H1 (cell line): ENCODE data around the gene CDC14B. TPM values are rescaled to one million over a fixed set of nuclear protein-coding genes. Genes with fewer than 3 reads are reported as not detected.

Experiments used
- CTCF ChIA-PET: fragments of 300-600 bp; sonication (Branson Sonifier 250); formaldehyde crosslinking; loops from one replicate; lab custom pipeline; 2021; ENCODE audit not compliant: partially characterized antibody; lab: Charles Lee
- POLR2A ChIA-PET: fragments of 300-600 bp; sonication (Branson Sonifier 250); formaldehyde crosslinking; loops from one replicate; lab custom pipeline; 2021; ENCODE audit warnings: inconsistent platforms; ENCODE audit not compliant: partially characterized antibody; lab: Charles Lee
- DNase-seq, 2 experiments: peaks; one replicate each; pipeline versions ENCODE4 v3.0.0 to v3.0.0-alpha.2; 2010 to 2022; ENCODE audit warnings: low spot score in 2 of 2, low read depth in 1 of 2, mixed read lengths in 1 of 2
- FAIRE-seq: peaks from 2 replicates; lab custom pipeline; 2011; peaks lifted over from hg19 to GRCh38; lab: Jason Lieb, UNC
- H2AFZ ChIP-seq: 2 replicates; pipeline ENCODE4 v1.8.1; 2012; ENCODE audit warnings: low read length, inconsistent platforms
- H2AK5ac ChIP-seq: 2 replicates; pipeline ENCODE4 v1.6.1; 2013; ENCODE audit warnings: low read depth, low read length
- H2BK120ac ChIP-seq: replicated peaks from 2 replicates; pipeline ENCODE3; 2013; ENCODE audit warnings: low read depth, low read length, inconsistent platforms
- H2BK12ac ChIP-seq: 2 replicates; pipeline ENCODE4 v1.6.1; 2013; ENCODE audit warnings: low read depth, low read length
- H2BK15ac ChIP-seq: 2 replicates; pipeline ENCODE4 v1.6.1; 2013; ENCODE audit warnings: low read length
- H2BK20ac ChIP-seq: 2 replicates; pipeline ENCODE4 v1.6.1; 2013; ENCODE audit warnings: low read length
- H2BK5ac ChIP-seq: 2 replicates; pipeline ENCODE4 v1.6.1; 2013; ENCODE audit warnings: low read depth, low read length
- H3K14ac ChIP-seq: 2 replicates; pipeline ENCODE4 v1.6.1; 2013; ENCODE audit warnings: inconsistent platforms; ENCODE audit not compliant: insufficient read length
- H3K18ac ChIP-seq: 2 replicates; pipeline ENCODE4 v1.6.1; 2013; ENCODE audit warnings: low read length; ENCODE audit errors: extremely low read depth
- H3K23ac ChIP-seq: 2 replicates; pipeline ENCODE4 v1.6.1; 2013; ENCODE audit warnings: inconsistent platforms; ENCODE audit not compliant: insufficient read length
- H3K23me2 ChIP-seq: 2 replicates; pipeline ENCODE4 v1.6.1; 2013; ENCODE audit warnings: low read depth, low read length
- H3K27ac ChIP-seq: 2 replicates; pipeline ENCODE4 v1.6.1; 2011; ENCODE audit warnings: low read depth, low read length, inconsistent platforms
- H3K27me3 ChIP-seq, 4 experiments: replicated peaks in 1 of 4; 1 replicate in 1 of 4; 2 replicates in 3 of 4; pipeline versions ENCODE4 v1.6.1 to v1.8.1; 2011 to 2013; ENCODE audit warnings: low read length in 3 of 4, mild to moderate bottlenecking in 3 of 4, inconsistent platforms in 2 of 4, mixed read lengths in 2 of 4, moderate library complexity in 1 of 4; ENCODE audit not compliant: control insufficient read depth in 3 of 4, insufficient read depth in 3 of 4; ENCODE audit errors: extremely low read depth in 1 of 4
- H3K36me3 ChIP-seq, 4 experiments: 2 replicates each; pipeline versions ENCODE4 v1.6.1 to v1.8.1; 2011 to 2013; ENCODE audit warnings: mild to moderate bottlenecking in 4 of 4, low read length in 3 of 4, moderate library complexity in 2 of 4, control low read depth in 1 of 4, inconsistent platforms in 1 of 4; ENCODE audit not compliant: insufficient read depth in 4 of 4, control insufficient read depth in 2 of 4
- H3K4ac ChIP-seq: replicated peaks from 2 replicates; pipeline ENCODE3; 2013; ENCODE audit warnings: low read length, low read depth, mixed read lengths, inconsistent platforms; ENCODE audit not compliant: insufficient read length
- H3K4me1 ChIP-seq, 4 experiments: replicated peaks in 1 of 4; 1 replicate in 1 of 4; 2 replicates in 3 of 4; pipeline versions ENCODE4 v1.6.1 to v1.8.1; 2011 to 2013; ENCODE audit warnings: low read length in 3 of 4, inconsistent platforms in 2 of 4, mixed read lengths in 1 of 4; ENCODE audit not compliant: insufficient read depth in 4 of 4, control insufficient read depth in 3 of 4
- H3K4me2 ChIP-seq, 2 experiments: 2 replicates each; pipeline versions ENCODE4 v1.6.1 to v1.8.1; 2011 to 2013; ENCODE audit warnings: low read depth in 2 of 2, low read length in 2 of 2, control low read depth in 1 of 2, inconsistent platforms in 1 of 2, mild to moderate bottlenecking in 1 of 2; ENCODE audit not compliant: insufficient read depth in 1 of 2
- H3K4me3 ChIP-seq, 4 experiments: fragments of 200-600, 300-600 bp in 1 of 4; sonication (generic), shearing (Covaris generic), sonication (Bioruptor Twin) in 1 of 4; 2 replicates each; pipeline versions ENCODE4 v1.5.1 to v1.8.1; 2011 to 2016; ENCODE audit warnings: low read length in 4 of 4, low read depth in 3 of 4, control low read depth in 2 of 4, inconsistent platforms in 2 of 4, mild to moderate bottlenecking in 2 of 4, mixed read lengths in 1 of 4, moderate library complexity in 1 of 4; ENCODE audit not compliant: insufficient read depth in 2 of 4; ENCODE audit errors: extremely low read depth in 1 of 4
- H3K56ac ChIP-seq: replicated peaks from 2 replicates; pipeline ENCODE3; 2013; ENCODE audit warnings: low read depth, mild to moderate bottlenecking, mixed read lengths, low read length, inconsistent platforms; ENCODE audit not compliant: insufficient read length
- H3K79me1 ChIP-seq: 2 replicates; pipeline ENCODE4 v1.6.1; 2013; ENCODE audit warnings: low read depth, low read length, control low read depth
- H3K79me2 ChIP-seq, 2 experiments: 2 replicates each; pipeline versions ENCODE4 v1.6.1 to v1.8.1; 2012 to 2013; ENCODE audit warnings: low read length in 2 of 2, mild to moderate bottlenecking in 2 of 2, inconsistent platforms in 1 of 2; ENCODE audit not compliant: insufficient read depth in 2 of 2, control insufficient read depth in 1 of 2
- H3K9ac ChIP-seq, 4 experiments: replicated peaks in 1 of 4; 1 replicate in 1 of 4; 2 replicates in 3 of 4; pipeline versions ENCODE4 v1.6.1 to v1.8.1; 2011 to 2013; ENCODE audit warnings: low read depth in 3 of 4, low read length in 3 of 4, control low read depth in 2 of 4, mild to moderate bottlenecking in 2 of 4, moderate library complexity in 2 of 4, inconsistent platforms in 1 of 4; ENCODE audit errors: extremely low read depth in 1 of 4
- H3K9me3 ChIP-seq, 2 experiments: 2 replicates each; pipeline versions ENCODE4 v1.6.1 to v1.8.1; 2012 to 2013; ENCODE audit warnings: mild to moderate bottlenecking in 2 of 2, moderate library complexity in 2 of 2, control low read depth in 1 of 2, inconsistent platforms in 1 of 2, low read depth in 1 of 2, low read length in 1 of 2, mixed read lengths in 1 of 2; ENCODE audit not compliant: insufficient read depth in 2 of 2
- H4K20me1 ChIP-seq, 2 experiments: replicated peaks in 1 of 2; 2 replicates each; pipeline versions ENCODE3 to v1.8.1; 2011 to 2013; ENCODE audit warnings: inconsistent platforms in 2 of 2, low read length in 2 of 2, mild to moderate bottlenecking in 1 of 2; ENCODE audit not compliant: insufficient read depth in 2 of 2, control insufficient read depth in 1 of 2
- H4K5ac ChIP-seq: 2 replicates; pipeline ENCODE4 v1.6.1; 2013; ENCODE audit warnings: low read length, low read depth, mixed read lengths, inconsistent platforms; ENCODE audit not compliant: insufficient read length
- H4K8ac ChIP-seq: 2 replicates; pipeline ENCODE4 v1.8.0; 2013; ENCODE audit warnings: mild to moderate bottlenecking, moderate library complexity, low read length, inconsistent platforms; ENCODE audit not compliant: insufficient read depth; ENCODE audit errors: extremely low read depth
- H4K91ac ChIP-seq: replicated peaks from 2 replicates; pipeline ENCODE3; 2013; ENCODE audit warnings: low read length, mixed read lengths, inconsistent platforms; ENCODE audit not compliant: insufficient read length
- ASH2L ChIP-seq: fragments of 200-600, 300-600 bp; sonication (generic); IDR thresholded peaks from one replicate; pipeline ENCODE4 v1.7.1; 2017; ENCODE audit warnings: low read length
- BACH1 ChIP-seq: IDR thresholded peaks from 2 replicates; pipeline ENCODE4 v1.6.1; 2012; ENCODE audit warnings: low read length, improper control_type of control experiment
- CBX5 ChIP-seq: fragments of 300-800, 300-1000 bp; sonication (generic); IDR thresholded peaks from 2 replicates; pipeline ENCODE4 v1.7.1; 2016; ENCODE audit warnings: antibody characterized with exemption, low read length, low read depth
- CEBPB ChIP-seq: IDR thresholded peaks from 2 replicates; pipeline ENCODE4 v1.6.1; 2012; ENCODE audit warnings: low read depth, low read length
- CHD1 ChIP-seq: IDR thresholded peaks from 2 replicates; pipeline ENCODE4 v1.6.1; 2012; ENCODE audit warnings: low read depth, low read length, improper control_type of control experiment
- CREB1 ChIP-seq: IDR thresholded peaks from 2 replicates; pipeline ENCODE4 v1.6.1; 2012; ENCODE audit warnings: inconsistent platforms
- GTF2F1 ChIP-seq: IDR thresholded peaks from 2 replicates; pipeline ENCODE4 v1.6.1; 2012; ENCODE audit warnings: low read depth, low read length, improper control_type of control experiment, borderline replicate concordance
- HDAC6 ChIP-seq: IDR thresholded peaks from one replicate; pipeline ENCODE4 v1.7.1; 2012; ENCODE audit warnings: low read depth, mild to moderate bottlenecking, inconsistent platforms, low read length, moderate library complexity
- JUN ChIP-seq: IDR thresholded peaks from 2 replicates; pipeline ENCODE4 v1.6.1; 2011; ENCODE audit warnings: low read depth, mild to moderate bottlenecking, improper control_type of control experiment, low read length
- RBBP5 ChIP-seq: IDR thresholded peaks from 2 replicates; pipeline ENCODE4 v1.7.1; 2012; ENCODE audit warnings: low read depth, mild to moderate bottlenecking, inconsistent platforms, low read length, moderate library complexity, borderline replicate concordance
- SIRT6 ChIP-seq: IDR thresholded peaks from one replicate; pipeline ENCODE4 v1.7.1; 2012; ENCODE audit warnings: low read length, inconsistent platforms
- SP2 ChIP-seq: IDR thresholded peaks from 2 replicates; pipeline ENCODE4 v1.6.1; 2012; ENCODE audit warnings: mild to moderate bottlenecking, low read length, inconsistent platforms
- SUZ12 ChIP-seq: fragments of 200-600 bp; sonication (generic); IDR thresholded peaks from 2 replicates; pipeline ENCODE4 v1.6.1; 2012; ENCODE audit warnings: mild to moderate bottlenecking, inconsistent platforms, low read length, moderate library complexity, mixed read lengths
- TAF7 ChIP-seq: optimal IDR thresholded peaks from 2 replicates; pipeline ENCODE3; 2011; ENCODE audit warnings: low read depth, mild to moderate bottlenecking, inconsistent platforms, low read length, moderate library complexity, borderline replicate concordance
- TBP ChIP-seq: IDR thresholded peaks from 2 replicates; pipeline ENCODE4 v1.6.1; 2011; ENCODE audit warnings: low read depth, low read length, improper control_type of control experiment
- WGBS, 2 experiments: shearing (Covaris generic) in 1 of 2; methylation state at CpG; one replicate each; pipeline versions ENCODE4 v1.1.6 to v1.1.7; 2013 to 2015; ENCODE audit warnings: low lambda C conversion rate in 2 of 2, mixed read lengths in 2 of 2, inconsistent platforms in 1 of 2, low coverage in 1 of 2, missing lambda C conversion rate in 1 of 2; ENCODE audit not compliant: insufficient replicate concordance in 2 of 2, insufficient coverage in 1 of 2, insufficient read length in 1 of 2; ENCODE audit errors: extremely low coverage in 1 of 2, missing lambda C conversion rate in 1 of 2; 5-methylcytosine and 5-hydroxymethylcytosine counted together
- polyA plus RNA-seq, 7 experiments: library from polyadenylated mRNA; depleted of rRNA in 3 of 7; stranded (reverse) in 5 of 7; unstranded in 2 of 7; fragments of >200 nt in 5 of 7; fragments of 200-250 nt in 2 of 7; gene quantifications; 1 replicate in 5 of 7; 2 replicates in 1 of 7; 4 replicates in 1 of 7; pipeline versions ENCODE4 v1.2.1 to v1.2.3, GENCODE V29; 2011 to 2013; ENCODE audit warnings: missing spikeins in 2 of 7, mixed read lengths in 2 of 7
- total RNA-seq: library from RNA; stranded (reverse); fragmentation: NEBNext Ultra II Directional; extraction: Animal tissue kit (Norgen Biotek cat#: 25700); gene quantifications from 2 replicates; pipeline ENCODE4 v1.2.1, GENCODE V29; 2021

CDC14B gene
- total and polyA plus RNA-seq, 2 of the 8 experiments (the other 6 are each of a cell fraction or from before 2014, with no cell fraction given): 17.2 to 44.6 TPM

GRCh38 chr9:96492993-96493531 lies 126.6 kb downstream of the CDC14B start:
- Histone ChIP-seq H3K4me2 (no peak overlapping the region), H3K79me1 (no peaks in the 10 kb centered on the region; the same call in 1 of the 2 replicates), H2BK15ac (no peak overlapping the region), H3K4me1 (peaks cover 0 to 4% (median 0%) of the 10 kb centered on the region in 4 experiments; a peak in 1 of 7 replicates), H3K79me2 (no peaks in the 10 kb centered on the region), H3K14ac (no peak overlapping the region), H2BK5ac (no peak overlapping the region; the same call in 1 of the 2 replicates), H3K9me3 (no peaks in the 10 kb centered on the region), H3K23me2 (no peaks in the 10 kb centered on the region), H2AK5ac (no peak overlapping the region), H4K8ac (no peak overlapping the region), H3K56ac (no peak overlapping the region), H4K20me1 (peaks cover 0 to 3% of the 10 kb centered on the region in 2 experiments), H2BK120ac (no peak overlapping the region), H2BK12ac (no peak overlapping the region), H2AFZ (no peak overlapping the region), H3K23ac (no peak overlapping the region), H3K27ac (no peak overlapping the region), H3K36me3 (peaks cover 0 to 12% (median 9%) of the 10 kb centered on the region in 4 experiments; a peak in 4 of 8 replicates), H3K4me3 (no peak overlapping the region), H4K91ac (no peak overlapping the region), H3K4ac (no peak overlapping the region), H2BK20ac (no peak overlapping the region), H4K5ac (no peak overlapping the region), H3K9ac (no peak overlapping the region), H3K27me3 (no peaks in the 10 kb centered on the region), H3K18ac (no peak overlapping the region)
- no peak for FAIRE-seq
- CTCF ChIA-PET: interaction anchor here (1.1 to 1.5 kb wide), 3 partner anchors 15 to 43 kb away, joined by 3 read pairs; partner anchors contain the start of gene HABP4
- TF ChIP-seq CHD1 (no peak), SP2 (no peak), GTF2F1 (no peak), TBP (no peak), CREB1 (no peak), BACH1 (no peak), RBBP5 (no peak), CEBPB (no peak), JUN (no peak), ASH2L (no peak), TAF7 (no peak), SUZ12 (no peak), SIRT6 (no peak), HDAC6 (no peak), CBX5 (no peak)
- 91% methylated on average over 12 of the region's 12 CpGs; no CpG with 5 or more reads in 1 of the 2 experiments for WGBS, 2 experiments
- POLR2A ChIA-PET: interaction anchor here (0.9 to 2.1 kb wide), 3 partner anchors 12 to 128 kb away, joined by 3 to 6 read pairs (median 3); no protein-coding TSS in a partner anchor
- no peak for DNase-seq
